Duodenal mucosa (tissue), 2 donors: ENCODE measurements around the gene MTHFS.

Experiments
- H3K27ac ChIP-seq: one replicate; pipeline ENCODE4 v1.7.0; 2013; ENCODE audit warnings: low read depth, low read length
- H3K27me3 ChIP-seq, 2 donors: one replicate each; pipeline ENCODE4 v1.7.0; 2013; ENCODE audit warnings: low read length in 2 of 2, control low read depth in 1 of 2; ENCODE audit not compliant: insufficient read depth in 2 of 2, control insufficient read depth in 1 of 2
- H3K36me3 ChIP-seq, 2 donors: one replicate each; pipeline ENCODE4 v1.7.0; 2013; ENCODE audit warnings: low read length in 2 of 2, control low read depth in 1 of 2; ENCODE audit not compliant: insufficient read depth in 2 of 2, control insufficient read depth in 1 of 2
- H3K4me1 ChIP-seq, 2 donors: one replicate each; pipeline ENCODE4 v1.7.0; 2013; ENCODE audit warnings: low read length in 2 of 2, control low read depth in 1 of 2; ENCODE audit not compliant: insufficient read depth in 2 of 2, control insufficient read depth in 1 of 2
- H3K4me3 ChIP-seq, 2 donors: one replicate each; pipeline ENCODE4 v1.7.0; 2013; ENCODE audit warnings: low read length in 2 of 2, low read depth in 1 of 2
- H3K9ac ChIP-seq, 2 donors: one replicate each; pipeline ENCODE4 v1.7.0; 2013; ENCODE audit warnings: low read length in 2 of 2, low read depth in 1 of 2
- H3K9me3 ChIP-seq, 2 donors: one replicate each; pipeline ENCODE4 v1.7.0; 2013; ENCODE audit warnings: low read length in 2 of 2, control low read depth in 1 of 2; ENCODE audit not compliant: control insufficient read depth in 1 of 2

MTHFS gene

GRCh38 chr15:79826800-79827199, 70.0 kb downstream of the MTHFS start:
- Histone ChIP-seq H3K4me3 (no peak overlapping the region), H3K9me3 (no peaks in the 10 kb centered on the region), H3K27me3 (no peaks in the 10 kb centered on the region), H3K27ac (no peak overlapping the region), H3K4me1 (no peaks in the 10 kb centered on the region), H3K9ac (no peak overlapping the region), H3K36me3 (no peaks in the 10 kb centered on the region)

DNA sequence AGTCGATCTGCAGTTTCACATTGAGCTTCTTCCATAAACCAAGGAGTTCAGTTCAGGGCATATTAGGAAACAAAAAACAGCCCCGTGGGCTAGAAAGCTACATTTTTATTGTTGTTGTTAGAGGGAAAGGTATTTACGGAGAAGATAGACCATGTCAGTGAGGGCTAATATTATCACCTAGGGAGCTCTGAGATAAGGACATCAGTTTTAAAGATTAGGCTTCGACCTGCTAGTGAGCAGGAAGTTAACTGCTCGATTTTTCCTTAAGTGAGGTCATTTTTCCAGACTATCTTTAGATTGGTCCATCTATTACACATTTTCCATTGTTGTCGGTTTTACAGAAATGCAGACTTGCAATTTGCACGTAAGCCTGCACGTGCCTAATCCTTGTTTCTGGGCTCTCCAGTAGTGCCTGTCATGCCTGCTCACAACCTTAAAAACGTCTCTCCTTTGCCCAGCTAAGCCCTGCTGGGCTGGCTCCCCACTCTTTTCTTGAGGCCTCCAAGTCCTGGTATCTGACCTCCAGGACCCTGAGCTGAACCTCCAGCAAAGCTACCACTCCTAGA, 72.6 kb downstream of the MTHFS start:
- peaks cover 0 to 1% of the 10 kb centered on the region in 2 donors for H3K9me3 ChIP-seq
- H3K4me1 ChIP-seq = no peaks in the 10 kb centered on the region
- H3K36me3 ChIP-seq = no peaks in the 10 kb centered on the region
- no peak overlapping the region for H3K9ac ChIP-seq
- no peak overlapping the region for H3K4me3 ChIP-seq
- H3K27me3 ChIP-seq = no peaks in the 10 kb centered on the region
- no peak overlapping the region for H3K27ac ChIP-seq

GRCh38 chr15:79820820-79821219, 76.0 kb downstream of the MTHFS start:
- Histone ChIP-seq H3K9me3 (peaks cover 0 to 3% of the 10 kb centered on the region in 2 donors), H3K4me1 (no peaks in the 10 kb centered on the region), H3K4me3 (no peak overlapping the region), H3K27ac (no peak overlapping the region), H3K36me3 (no peaks in the 10 kb centered on the region), H3K9ac (no peak overlapping the region), H3K27me3 (no peaks in the 10 kb centered on the region)

- Histone ChIP-seq H3K27ac (no peak overlapping the region), H3K9me3 (peaks cover 0 to 3% of the 10 kb centered on the region in 2 donors), H3K36me3 (no peaks in the 10 kb centered on the region), H3K27me3 (no peaks in the 10 kb centered on the region), H3K9ac (no peak overlapping the region), H3K4me1 (no peaks in the 10 kb centered on the region), H3K4me3 (no peak overlapping the region)
These were observed 76.6 kb downstream of the MTHFS start for GRCh38 chr15:79820176-79820575.

DNA sequence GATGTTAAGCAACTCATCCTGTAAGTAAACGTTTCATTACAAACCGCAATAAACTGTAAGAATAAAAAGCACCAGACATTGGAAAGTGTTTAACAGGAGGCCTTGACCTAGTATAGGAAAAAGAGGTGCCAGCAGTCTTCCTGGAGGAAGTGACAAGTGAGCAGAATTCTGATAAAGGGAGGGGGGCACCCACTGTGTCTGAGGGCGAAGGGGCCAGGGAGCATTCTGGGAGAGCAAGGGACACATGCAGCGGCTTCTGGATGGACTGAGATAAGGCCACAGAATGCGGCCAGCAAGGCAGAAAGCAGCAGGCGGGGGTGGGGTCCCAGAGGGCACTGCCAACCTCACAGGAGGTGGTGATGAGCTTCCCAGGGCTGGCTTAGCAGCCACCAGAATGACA, 80.2 kb downstream of the MTHFS start:
- Histone ChIP-seq H3K27ac (no peak overlapping the region), H3K9me3 (peaks cover 0 to 3% of the 10 kb centered on the region in 2 donors), H3K27me3 (no peaks in the 10 kb centered on the region), H3K4me1 (peaks cover 0 to 9% of the 10 kb centered on the region in 2 donors), H3K36me3 (no peaks in the 10 kb centered on the region), H3K4me3 (no peak overlapping the region), H3K9ac (no peak overlapping the region)

- H3K9me3 ChIP-seq = peaks cover 0 to 3% of the 10 kb centered on the region in 2 donors
- H3K9ac ChIP-seq = no peak overlapping the region
- H3K27ac ChIP-seq = no peak overlapping the region
- H3K4me1 ChIP-seq = peaks cover 0 to 9% of the 10 kb centered on the region in 2 donors
- no peak overlapping the region for H3K4me3 ChIP-seq
- H3K36me3 ChIP-seq = no peaks in the 10 kb centered on the region
- H3K27me3 ChIP-seq = no peaks in the 10 kb centered on the region
These were observed 81.3 kb downstream of the MTHFS start for GRCh38 chr15:79815468-79815867.

DNA sequence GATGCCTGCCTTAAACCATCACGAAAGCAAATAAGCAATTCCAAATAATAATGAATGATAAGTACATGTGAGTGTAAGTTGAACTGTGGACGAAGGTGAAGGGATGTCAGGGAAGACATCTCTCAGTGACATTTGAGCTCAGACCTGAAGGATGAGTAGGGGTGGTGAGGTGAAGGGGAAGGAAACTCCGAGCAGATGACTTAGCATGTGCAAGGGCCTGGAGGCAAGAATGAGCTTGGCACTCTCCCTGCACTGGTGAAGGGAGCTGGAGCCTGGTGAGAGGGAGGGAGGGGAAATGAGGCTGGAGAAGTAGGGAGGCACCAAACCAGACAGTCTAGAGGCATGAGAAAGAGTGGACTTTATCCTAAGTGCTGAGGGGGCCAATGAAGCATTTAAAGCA, 84.3 kb downstream of the MTHFS start:
- Histone ChIP-seq H3K4me3 (no peak overlapping the region), H3K9ac (no peak overlapping the region), H3K9me3 (no peaks in the 10 kb centered on the region), H3K36me3 (no peaks in the 10 kb centered on the region), H3K4me1 (peaks cover 0 to 9% of the 10 kb centered on the region in 2 donors), H3K27me3 (no peaks in the 10 kb centered on the region), H3K27ac (no peak overlapping the region)

GRCh38 chr15:79811406-79812405, 85.1 kb downstream of the MTHFS start:
- H3K36me3 ChIP-seq = no peaks in the 10 kb centered on the region
- H3K9me3 ChIP-seq = no peaks in the 10 kb centered on the region
- H3K27me3 ChIP-seq = no peaks in the 10 kb centered on the region
- H3K27ac ChIP-seq = no peak overlapping the region
- no peak overlapping the region for H3K4me3 ChIP-seq
- no peak overlapping the region for H3K9ac ChIP-seq
- H3K4me1 ChIP-seq = peaks cover 0 to 9% of the 10 kb centered on the region in 2 donors

DNA sequence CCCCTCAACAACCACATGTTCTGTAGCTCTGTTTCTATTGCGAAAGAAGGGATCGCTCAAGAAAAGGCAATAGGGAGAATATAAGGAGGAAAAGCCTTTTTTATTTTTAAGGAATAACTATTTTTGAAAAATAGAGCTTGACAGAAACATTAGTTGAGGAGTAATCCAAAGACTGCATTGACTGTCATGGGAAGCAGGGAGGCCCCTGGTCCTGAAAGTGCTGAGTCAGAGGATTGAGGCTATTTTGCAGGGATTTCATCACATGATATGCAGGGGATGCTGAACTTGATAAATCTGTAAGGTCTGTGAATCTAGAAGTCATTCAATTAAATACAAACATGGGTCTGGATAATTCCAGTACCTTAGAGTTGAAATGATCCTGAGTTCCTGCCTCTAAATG, 92.0 kb downstream of the MTHFS start:
- Histone ChIP-seq H3K27me3 (no peaks in the 10 kb centered on the region), H3K36me3 (no peaks in the 10 kb centered on the region), H3K9ac (no peak overlapping the region), H3K4me1 (no peaks in the 10 kb centered on the region), H3K27ac (no peak overlapping the region), H3K9me3 (no peaks in the 10 kb centered on the region), H3K4me3 (no peak overlapping the region)

GRCh38 chr15:79798311-79798710, 98.5 kb downstream of the MTHFS start:
- Histone ChIP-seq H3K27me3 (no peaks in the 10 kb centered on the region), H3K4me1 (no peaks in the 10 kb centered on the region), H3K9ac (no peak overlapping the region), H3K9me3 (no peaks in the 10 kb centered on the region), H3K36me3 (no peaks in the 10 kb centered on the region), H3K27ac (no peak overlapping the region), H3K4me3 (no peak overlapping the region)
